Measurements from ENCODE around the gene C10orf120.

The C10orf120 gene

DNA sequence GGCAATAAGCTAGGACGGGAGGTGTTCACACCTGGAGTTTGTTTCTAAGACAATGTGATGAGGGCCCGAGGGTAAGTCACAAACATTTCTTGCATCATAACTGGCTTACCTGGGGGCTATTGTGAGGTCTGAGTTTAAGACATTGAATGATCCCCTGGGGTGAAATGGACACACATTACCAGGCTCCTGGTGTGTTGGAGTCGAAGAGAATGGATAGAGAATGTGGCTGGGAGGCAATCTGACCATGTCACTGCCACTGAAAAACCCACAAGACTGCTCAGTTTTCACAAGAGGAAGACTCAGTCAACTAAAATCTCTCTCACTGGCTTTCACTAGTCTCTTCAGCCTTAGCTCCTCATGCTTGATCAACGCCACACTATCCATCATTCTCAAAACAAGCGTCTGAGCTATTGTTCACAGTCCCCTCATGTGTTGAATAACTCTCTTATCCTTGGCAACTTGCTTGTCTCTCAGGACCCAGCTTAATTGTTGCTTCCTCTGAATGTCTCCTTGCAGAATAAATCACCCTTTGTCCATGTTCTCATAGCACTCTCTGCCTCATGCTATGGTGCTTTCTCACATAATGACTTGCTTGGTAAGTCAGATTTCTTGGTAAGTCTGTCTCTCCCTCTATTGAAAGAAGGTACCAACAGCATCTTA lies at the start of gene C10orf120:
Gene C10orf120, minus strand, starts transcription at position 51 of the 660 bp plus-strand sequence. CDS start 56 bp downstream, outside the sequence.
- Mint-ChIP-seq H3K36me3 (ENCODE audit: low read depth) (no peaks in the 10 kb centered on the region), H3K9me3 (no peaks in the 10 kb centered on the region), H3K4me1 (ENCODE audit: low read depth) (no peaks in the 10 kb centered on the region), H3K27ac (no peak within 1 kb of the TSS), H3K27me3 (ENCODE audit: low read depth) (peaks cover 2% of the 10 kb centered on the region), H3K4me3 (no peak within 1 kb of the TSS)
- DNase-seq (ENCODE audit: low spot score) = no peak

DNA sequence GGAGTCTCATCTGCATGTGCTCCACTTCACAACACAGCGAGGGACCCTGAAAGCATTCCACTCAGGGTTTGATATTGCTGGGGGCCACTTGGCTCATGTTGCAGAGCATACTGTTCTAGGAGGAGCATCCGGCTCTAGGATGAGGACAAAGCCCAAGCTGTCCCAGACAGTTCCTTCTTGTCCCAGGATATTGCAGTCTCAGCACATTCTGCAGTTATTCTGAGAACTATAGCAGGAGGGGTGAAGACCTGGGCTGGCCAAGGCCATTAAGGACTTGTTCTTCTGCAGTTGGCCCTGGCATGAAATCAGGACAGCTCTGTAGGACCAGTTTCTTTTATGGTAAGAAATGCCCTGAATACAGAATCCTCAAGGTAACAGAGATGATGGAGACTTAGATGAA lies 48.9 kb upstream of the C10orf120 start:
- no peaks in the 10 kb centered on the region for H3K36me3 Mint-ChIP-seq (ENCODE audit: low read depth)
- no peaks in the 10 kb centered on the region for H3K27me3 Mint-ChIP-seq (ENCODE audit: low read depth)
- H3K4me1 Mint-ChIP-seq (ENCODE audit: low read depth) = no peaks in the 10 kb centered on the region
- H3K9me3 Mint-ChIP-seq = no peaks in the 10 kb centered on the region
- DNase-seq (ENCODE audit: low spot score) = no peak
- no peak overlapping the region for H3K27ac Mint-ChIP-seq
- H3K4me3 Mint-ChIP-seq = no peak overlapping the region

DNA sequence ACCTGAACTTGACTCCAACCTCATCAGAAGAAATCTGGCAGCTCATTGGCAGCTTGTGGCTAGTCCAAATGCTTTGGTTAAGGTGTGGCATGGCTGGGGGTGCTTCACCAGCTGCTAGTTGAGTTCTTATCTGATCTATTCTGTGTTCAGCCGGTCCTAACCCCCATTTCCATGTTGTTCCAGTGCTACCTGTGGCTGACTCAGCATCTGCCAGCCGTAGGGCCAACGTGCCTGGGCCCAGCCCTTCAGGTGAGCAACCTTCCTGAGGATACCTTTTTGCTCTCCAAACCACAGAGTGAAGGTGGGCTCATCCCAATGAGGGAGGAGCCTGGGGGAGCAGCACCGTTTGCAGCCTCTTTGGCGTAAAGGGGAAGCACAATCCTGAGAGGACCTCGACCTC lies 46.8 kb upstream of the C10orf120 start:
- no peaks in the 10 kb centered on the region for H3K9me3 Mint-ChIP-seq
- no peaks in the 10 kb centered on the region for H3K4me1 Mint-ChIP-seq (ENCODE audit: low read depth)
- H3K27ac Mint-ChIP-seq = no peak overlapping the region
- no peak for DNase-seq (ENCODE audit: low spot score)
- no peaks in the 10 kb centered on the region for H3K36me3 Mint-ChIP-seq (ENCODE audit: low read depth)
- H3K4me3 Mint-ChIP-seq = no peak overlapping the region
- H3K27me3 Mint-ChIP-seq (ENCODE audit: low read depth) = no peaks in the 10 kb centered on the region

DNA sequence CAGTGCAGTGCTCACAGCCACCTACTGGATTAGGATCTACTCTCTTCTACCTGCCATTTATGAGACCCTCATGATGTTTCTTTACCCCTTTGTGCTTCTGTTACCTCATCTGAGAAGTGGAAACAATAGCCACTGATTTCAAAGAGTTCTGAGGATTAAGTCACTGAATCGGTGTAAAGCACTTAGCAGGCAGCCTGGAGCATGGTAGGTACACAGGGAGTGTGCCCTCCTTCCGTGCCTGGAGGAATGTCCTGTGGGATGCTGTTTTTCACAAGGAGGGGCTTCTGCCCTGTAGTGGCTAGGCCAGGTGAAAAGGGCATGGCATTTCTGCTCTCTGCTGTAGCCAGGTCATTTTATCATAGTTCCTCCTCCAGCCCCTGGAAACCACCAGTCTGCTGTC lies 44.6 kb upstream of the C10orf120 start:
- Mint-ChIP-seq H3K4me3 (no peak overlapping the region), H3K4me1 (ENCODE audit: low read depth) (no peaks in the 10 kb centered on the region), H3K27me3 (ENCODE audit: low read depth) (no peaks in the 10 kb centered on the region), H3K9me3 (no peaks in the 10 kb centered on the region), H3K27ac (no peak overlapping the region), H3K36me3 (ENCODE audit: low read depth) (no peaks in the 10 kb centered on the region)
- DNase-seq (ENCODE audit: low spot score) = no peak

DNA sequence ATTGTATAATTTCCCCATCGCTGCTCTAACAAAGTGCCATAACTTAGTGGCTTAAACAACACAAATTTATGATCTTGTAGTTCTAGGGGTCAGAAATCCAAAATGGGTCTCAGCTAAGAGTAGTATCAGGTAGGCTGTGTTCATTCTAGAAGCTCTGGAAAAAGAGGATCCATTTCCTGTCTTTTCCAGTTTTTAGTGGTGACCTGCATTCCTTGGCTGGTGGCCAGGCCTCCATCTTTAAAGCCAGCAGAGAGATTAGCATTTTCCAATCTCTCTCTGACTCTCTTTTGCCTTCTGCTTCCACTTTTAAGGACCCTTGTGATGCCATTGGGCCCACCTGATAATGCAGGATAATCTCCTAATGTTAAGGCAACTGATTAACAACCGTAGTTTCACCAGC lies 41.0 kb upstream of the C10orf120 start:
- Mint-ChIP-seq H3K36me3 (ENCODE audit: low read depth) (no peaks in the 10 kb centered on the region), H3K27ac (no peak overlapping the region), H3K9me3 (no peaks in the 10 kb centered on the region), H3K4me3 (no peak overlapping the region), H3K4me1 (ENCODE audit: low read depth) (no peaks in the 10 kb centered on the region), H3K27me3 (ENCODE audit: low read depth) (no peaks in the 10 kb centered on the region)
- DNase-seq (ENCODE audit: low spot score) = no peak

DNA sequence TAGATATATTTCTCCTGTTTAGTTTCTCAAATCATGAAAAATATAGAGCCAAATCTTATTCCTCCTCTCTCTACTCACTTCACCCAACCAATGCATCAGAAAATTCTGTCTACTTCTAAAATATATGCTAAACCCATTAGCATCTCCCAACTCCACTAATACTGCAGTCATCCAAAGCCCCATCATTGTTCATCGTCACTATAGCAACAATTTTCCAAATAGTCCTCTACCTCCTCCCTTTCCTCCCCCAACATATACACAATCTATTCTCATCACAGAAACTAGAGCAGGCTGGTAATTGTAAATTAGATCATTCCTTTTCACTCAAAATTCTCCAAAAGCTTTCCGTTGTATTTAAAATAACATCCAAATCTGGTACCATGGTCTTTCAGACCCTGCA lies 38.4 kb upstream of the C10orf120 start:
- H3K9me3 Mint-ChIP-seq = no peaks in the 10 kb centered on the region
- no peaks in the 10 kb centered on the region for H3K27me3 Mint-ChIP-seq (ENCODE audit: low read depth)
- H3K4me3 Mint-ChIP-seq = no peak overlapping the region
- no peaks in the 10 kb centered on the region for H3K4me1 Mint-ChIP-seq (ENCODE audit: low read depth)
- no peak for DNase-seq (ENCODE audit: low spot score)
- H3K36me3 Mint-ChIP-seq (ENCODE audit: low read depth) = no peaks in the 10 kb centered on the region
- no peak overlapping the region for H3K27ac Mint-ChIP-seq

DNA sequence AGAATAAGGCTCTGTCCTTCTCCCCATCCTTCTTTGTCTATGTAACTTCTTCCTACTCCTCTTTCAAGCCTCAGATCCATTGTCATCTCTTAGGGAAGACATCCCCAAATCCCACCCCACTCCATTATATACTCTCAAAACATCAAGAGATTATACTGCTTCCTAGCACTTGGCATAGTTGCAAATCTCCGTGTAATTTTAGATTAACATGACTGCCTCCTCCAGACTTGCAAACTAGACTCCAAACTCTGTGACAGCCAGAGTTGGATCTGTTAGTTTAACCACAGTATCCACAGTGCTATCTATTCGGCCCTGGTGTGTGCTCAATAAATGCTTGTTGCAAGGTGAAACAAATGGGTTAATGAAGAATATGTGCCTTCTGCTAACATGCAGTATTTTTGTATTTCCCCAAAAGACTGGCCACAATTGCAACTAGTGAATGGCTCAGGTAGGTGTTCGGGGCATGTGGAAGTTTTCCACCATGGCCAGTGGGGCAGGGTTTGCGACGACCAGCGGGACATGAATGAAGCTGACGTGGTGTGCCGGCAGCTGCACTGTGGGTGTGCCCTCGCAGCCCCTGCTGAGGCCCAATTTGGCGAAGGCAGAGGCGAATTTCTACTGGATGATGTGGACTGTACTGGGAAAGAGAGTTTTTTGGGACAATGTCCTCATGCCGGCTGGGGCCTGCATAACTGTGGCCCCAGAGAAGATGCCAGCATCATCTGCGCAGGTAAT lies 34.5 kb upstream of the C10orf120 start:
- Mint-ChIP-seq H3K36me3 (ENCODE audit: low read depth) (no peaks in the 10 kb centered on the region), H3K27ac (no peak overlapping the region), H3K4me1 (ENCODE audit: low read depth) (no peaks in the 10 kb centered on the region), H3K27me3 (ENCODE audit: low read depth) (peaks cover 2% of the 10 kb centered on the region), H3K9me3 (no peaks in the 10 kb centered on the region), H3K4me3 (no peak overlapping the region)
- no peak for DNase-seq (ENCODE audit: low spot score)

DNA sequence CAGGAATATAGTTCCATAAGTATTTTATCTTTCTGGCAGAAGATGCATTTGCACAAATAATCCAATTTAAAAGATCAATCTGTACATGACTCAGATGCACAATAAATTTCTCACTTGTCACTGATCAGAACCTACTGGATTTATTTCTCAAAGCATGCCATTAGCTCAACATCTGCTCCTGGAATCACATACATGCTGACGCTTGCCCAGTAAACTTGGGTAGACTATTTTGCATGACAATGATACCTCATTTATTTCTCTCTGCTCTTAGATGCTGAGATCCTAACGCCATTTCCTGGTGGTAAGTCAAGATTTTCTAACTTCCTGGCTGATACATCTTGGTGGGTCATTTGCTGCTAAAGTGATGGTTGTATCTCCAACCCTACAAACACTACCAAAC lies 33.8 kb upstream of the C10orf120 start:
- Mint-ChIP-seq H3K4me3 (no peak overlapping the region), H3K9me3 (no peaks in the 10 kb centered on the region), H3K27ac (no peak overlapping the region), H3K27me3 (ENCODE audit: low read depth) (peaks cover 2% of the 10 kb centered on the region), H3K36me3 (ENCODE audit: low read depth) (no peaks in the 10 kb centered on the region), H3K4me1 (ENCODE audit: low read depth) (no peaks in the 10 kb centered on the region)
- DNase-seq (ENCODE audit: low spot score) = no peak

DNA sequence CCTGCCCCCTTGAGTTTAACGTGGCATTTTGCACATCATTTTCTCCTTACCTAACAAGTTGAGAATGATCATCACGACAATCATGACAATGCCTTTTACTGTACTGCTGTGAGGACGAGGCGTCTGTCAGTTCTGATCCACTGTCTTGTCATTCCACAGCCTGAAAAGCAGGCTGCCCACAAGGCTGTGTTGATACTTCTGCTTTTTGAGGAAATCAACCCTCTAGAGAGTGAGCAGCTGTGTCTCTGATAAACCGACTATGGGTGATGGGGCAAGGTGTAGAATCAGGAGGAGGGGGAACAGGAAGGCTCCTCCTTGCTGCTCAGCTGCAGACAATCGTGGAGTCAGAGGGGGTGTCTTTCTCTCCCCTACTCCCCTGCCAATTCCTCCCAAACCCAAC lies 30.6 kb upstream of the C10orf120 start:
- Mint-ChIP-seq H3K27ac (no peak overlapping the region), H3K27me3 (ENCODE audit: low read depth) (peaks cover 2% of the 10 kb centered on the region), H3K9me3 (no peaks in the 10 kb centered on the region), H3K36me3 (ENCODE audit: low read depth) (no peaks in the 10 kb centered on the region), H3K4me1 (ENCODE audit: low read depth) (no peaks in the 10 kb centered on the region), H3K4me3 (no peak overlapping the region)
- DNase-seq (ENCODE audit: low spot score) = no peak

DNA sequence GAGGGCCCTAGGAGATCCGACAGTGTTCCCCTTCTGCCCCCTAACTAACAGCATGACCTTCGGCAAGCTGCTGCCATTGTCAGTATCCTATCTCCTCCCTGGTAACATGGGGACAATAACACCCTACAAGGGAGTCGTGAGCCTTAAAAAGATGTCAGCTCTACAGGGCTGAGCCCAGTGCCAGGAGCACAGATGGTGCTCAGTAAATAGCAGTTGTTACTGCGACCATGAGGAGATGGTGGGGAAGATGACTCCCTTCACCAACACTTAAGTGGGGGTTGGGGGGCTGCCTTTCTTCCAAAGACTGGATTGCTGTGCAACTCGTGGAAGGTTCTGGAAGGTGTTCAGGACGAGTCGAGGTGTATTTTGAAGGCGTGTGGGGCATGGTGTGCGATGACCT lies 29.5 kb upstream of the C10orf120 start:
- H3K27me3 Mint-ChIP-seq (ENCODE audit: low read depth) = peaks cover 2% of the 10 kb centered on the region
- no peak overlapping the region for H3K4me3 Mint-ChIP-seq
- no peaks in the 10 kb centered on the region for H3K4me1 Mint-ChIP-seq (ENCODE audit: low read depth)
- H3K9me3 Mint-ChIP-seq = no peaks in the 10 kb centered on the region
- no peak overlapping the region for H3K27ac Mint-ChIP-seq
- no peak for DNase-seq (ENCODE audit: low spot score)
- H3K36me3 Mint-ChIP-seq (ENCODE audit: low read depth) = no peaks in the 10 kb centered on the region

DNA sequence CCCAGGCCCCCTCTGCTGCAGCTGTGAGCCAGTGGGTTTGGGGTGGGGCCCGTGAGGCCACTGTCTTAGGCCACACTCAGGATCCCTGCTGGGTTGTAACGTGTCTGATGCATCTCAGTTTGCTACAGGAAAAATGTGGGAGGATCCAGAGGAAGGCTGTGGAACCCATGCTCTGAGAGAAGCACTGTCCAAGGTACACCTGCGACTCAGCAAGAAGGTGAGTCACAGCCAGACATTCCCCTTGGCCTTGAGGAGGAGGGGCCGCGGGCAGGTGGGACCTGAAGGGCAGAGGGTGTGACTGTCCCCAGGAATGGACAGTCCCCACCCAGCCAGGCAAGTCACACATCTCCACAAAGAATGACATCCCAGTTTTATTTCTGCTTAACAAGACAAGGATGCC lies 27.8 kb upstream of the C10orf120 start:
- DNase-seq (ENCODE audit: low spot score) = no peak
- no peaks in the 10 kb centered on the region for H3K9me3 Mint-ChIP-seq
- no peaks in the 10 kb centered on the region for H3K4me1 Mint-ChIP-seq (ENCODE audit: low read depth)
- H3K36me3 Mint-ChIP-seq (ENCODE audit: low read depth) = no peaks in the 10 kb centered on the region
- H3K4me3 Mint-ChIP-seq = no peak overlapping the region
- peaks cover 2% of the 10 kb centered on the region for H3K27me3 Mint-ChIP-seq (ENCODE audit: low read depth)
- H3K27ac Mint-ChIP-seq = no peak overlapping the region

DNA sequence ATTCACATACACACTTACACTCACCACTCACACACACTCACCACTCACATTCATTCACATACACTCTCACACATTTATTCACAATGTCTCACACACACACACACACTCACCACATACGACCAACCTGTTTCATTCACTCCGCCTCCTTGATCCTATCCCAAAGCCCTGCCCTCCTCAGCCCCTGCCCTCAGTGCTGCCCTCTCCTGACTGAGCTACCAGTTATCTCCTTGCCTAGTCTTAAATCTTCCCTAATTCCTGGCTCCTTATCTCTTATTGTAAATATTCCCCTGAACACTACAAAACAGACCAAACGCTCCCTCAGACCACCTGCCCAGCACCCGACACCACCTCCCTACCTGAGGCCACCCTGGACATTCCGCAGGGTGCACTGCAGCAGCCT lies 26.1 kb upstream of the C10orf120 start:
- no peak for DNase-seq (ENCODE audit: low spot score)
- Mint-ChIP-seq H3K27ac (no peak overlapping the region), H3K36me3 (ENCODE audit: low read depth) (no peaks in the 10 kb centered on the region), H3K4me3 (no peak overlapping the region), H3K4me1 (ENCODE audit: low read depth) (no peaks in the 10 kb centered on the region), H3K27me3 (ENCODE audit: low read depth) (no peaks in the 10 kb centered on the region), H3K9me3 (no peaks in the 10 kb centered on the region)

DNA sequence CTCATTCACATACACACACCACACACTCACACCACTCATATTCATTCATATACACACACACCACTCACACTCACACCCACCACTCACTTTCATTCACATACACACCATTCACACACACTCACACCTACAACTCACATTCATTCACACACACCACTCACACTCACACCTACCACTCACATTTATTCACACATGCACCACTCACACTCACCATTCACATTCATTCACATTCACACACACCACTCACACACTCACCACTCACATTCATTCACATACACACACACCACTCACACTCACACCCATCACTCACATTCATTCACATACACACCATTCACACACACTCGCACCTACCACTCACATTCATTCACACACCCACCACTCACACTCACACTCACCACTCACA lies 25.4 kb upstream of the C10orf120 start:
- Mint-ChIP-seq H3K27ac (no peak overlapping the region), H3K36me3 (ENCODE audit: low read depth) (no peaks in the 10 kb centered on the region), H3K27me3 (ENCODE audit: low read depth) (no peaks in the 10 kb centered on the region), H3K4me1 (ENCODE audit: low read depth) (no peaks in the 10 kb centered on the region), H3K9me3 (no peaks in the 10 kb centered on the region), H3K4me3 (no peak overlapping the region)
- DNase-seq (ENCODE audit: low spot score) = no peak

DNA sequence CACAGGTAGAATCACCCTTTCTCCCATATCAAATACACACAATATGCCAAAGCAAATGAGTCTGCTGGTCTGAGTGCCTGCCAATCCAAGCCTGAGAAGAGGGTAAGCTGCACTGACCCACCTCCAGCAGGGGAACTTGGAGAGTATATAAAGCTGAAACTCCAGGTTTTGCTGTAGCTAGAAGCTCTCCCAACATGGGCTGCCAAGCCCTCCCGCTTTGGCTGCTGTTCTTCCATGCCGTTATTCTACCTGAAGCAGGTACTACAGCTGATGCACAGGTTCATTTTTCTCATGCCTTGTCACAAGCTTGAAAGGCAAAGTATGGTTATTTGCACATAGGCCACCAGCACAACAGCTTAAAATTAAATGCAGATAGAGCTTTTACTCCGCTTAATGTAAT lies 21.5 kb upstream of the C10orf120 start:
- no peak overlapping the region for H3K4me3 Mint-ChIP-seq

DNA sequence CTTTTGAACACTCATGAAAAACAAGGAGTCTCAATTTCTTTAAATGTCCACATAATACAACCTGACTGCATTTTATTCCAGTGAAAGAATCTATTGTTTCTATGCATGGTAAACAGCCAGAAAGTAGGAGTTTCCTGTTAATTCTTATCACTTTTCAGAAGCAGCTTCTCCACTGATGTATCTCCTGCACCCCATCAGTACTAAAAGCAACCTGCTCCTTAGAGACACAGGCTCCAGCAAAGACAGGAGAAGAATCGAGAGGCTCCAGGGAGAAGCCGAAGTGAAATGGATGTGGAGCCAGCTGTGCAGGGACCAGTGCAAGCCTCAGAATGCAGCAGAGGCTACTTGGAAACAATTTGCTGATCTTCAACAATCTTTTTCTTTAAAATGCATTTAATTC lies 16.4 kb upstream of the C10orf120 start:
- no peak overlapping the region for H3K4me3 Mint-ChIP-seq
- peaks cover 10% of the 10 kb centered on the region for H3K27me3 Mint-ChIP-seq (ENCODE audit: low read depth)
- no peaks in the 10 kb centered on the region for H3K36me3 Mint-ChIP-seq (ENCODE audit: low read depth)
- no peaks in the 10 kb centered on the region for H3K9me3 Mint-ChIP-seq
- H3K27ac Mint-ChIP-seq = no peak overlapping the region
- no peaks in the 10 kb centered on the region for H3K4me1 Mint-ChIP-seq (ENCODE audit: low read depth)
- DNase-seq (ENCODE audit: low spot score) = no peak

More for the DNA sequence above, 21.5 kb upstream of the C10orf120 start:
- no peak overlapping the region for H3K27ac Mint-ChIP-seq
- peaks cover 4% of the 10 kb centered on the region for H3K27me3 Mint-ChIP-seq (ENCODE audit: low read depth)
- H3K9me3 Mint-ChIP-seq = no peaks in the 10 kb centered on the region
- DNase-seq (ENCODE audit: low spot score) = no peak
- H3K36me3 Mint-ChIP-seq (ENCODE audit: low read depth) = no peaks in the 10 kb centered on the region
- no peaks in the 10 kb centered on the region for H3K4me1 Mint-ChIP-seq (ENCODE audit: low read depth)
